GM21515 (cell line): Measurements from ENCODE around the gene ERC2.
A peak's percentile ranks its signal among the peaks of the same experiment; 100 is the strongest.

Source experiments
- ATAC-seq: cut with Tn5 transposase; IDR thresholded peaks from one replicate; pipeline ENCODE4 v1.9.1; 2021; ENCODE audit not compliant: unreplicated experiment

Gene ERC2

GRCh38 chr3:55692295-55692956 is 775.8 kb downstream of the ERC2 start:
- ATAC-seq, result no peak

- no peak for ATAC-seq
These were observed 777.1 kb downstream of the ERC2 start for GRCh38 chr3:55691141-55691540.

- peak; percentile 78 for ATAC-seq
These were observed 777.5 kb downstream of the ERC2 start for GRCh38 chr3:55690726-55691125.

GRCh38 chr3:55690177-55690576 is 778.1 kb downstream of the ERC2 start:
- ATAC-seq, result no peak

- ATAC-seq, result no peak
These were observed 780.1 kb downstream of the ERC2 start for GRCh38 chr3:55688154-55688553.

- no peak for ATAC-seq
These were observed 780.7 kb downstream of the ERC2 start for GRCh38 chr3:55687526-55687925.

GRCh38 chr3:55686426-55687254 is 781.6 kb downstream of the ERC2 start:
- no peak for ATAC-seq

GRCh38 chr3:55683666-55684270 is 784.5 kb downstream of the ERC2 start:
- no peak for ATAC-seq

- ATAC-seq, result no peak
These were observed 785.8 kb downstream of the ERC2 start for GRCh38 chr3:55682461-55682860.

- no peak for ATAC-seq
These were observed 789.6 kb downstream of the ERC2 start for GRCh38 chr3:55678546-55679216.

- no peak for ATAC-seq
These were observed 791.6 kb downstream of the ERC2 start for GRCh38 chr3:55676643-55677042.

GRCh38 chr3:55675478-55675877 is 792.8 kb downstream of the ERC2 start:
- peak; percentile 96 for ATAC-seq

- ATAC-seq, result no peak
These were observed 794.5 kb downstream of the ERC2 start for GRCh38 chr3:55673764-55674163.

GRCh38 chr3:55669133-55669532 is 799.1 kb downstream of the ERC2 start:
- no peak for ATAC-seq

GRCh38 chr3:55668359-55668758 is 799.9 kb downstream of the ERC2 start:
- no peak for ATAC-seq

- ATAC-seq, result no peak
These were observed 803.9 kb downstream of the ERC2 start for GRCh38 chr3:55664387-55664786.

- no peak for ATAC-seq
These were observed 805.6 kb downstream of the ERC2 start for GRCh38 chr3:55662683-55663082.

- no peak for ATAC-seq
These were observed 806.7 kb downstream of the ERC2 start for GRCh38 chr3:55661571-55661970.

- ATAC-seq, result no peak
These were observed 807.1 kb downstream of the ERC2 start for GRCh38 chr3:55661141-55661540.

GRCh38 chr3:55660642-55661041 is 807.6 kb downstream of the ERC2 start:
- no peak for ATAC-seq

GRCh38 chr3:55659701-55660100 is 808.6 kb downstream of the ERC2 start:
- no peak for ATAC-seq
